DND-41 (cell line): ENCODE data around the gene PLEKHB1.

Experiments
- EZH2 ChIP-seq: IDR thresholded peaks from 3 replicates; pipeline ENCODE4 v1.6.1; 2012; ENCODE audit warnings: borderline replicate concordance, low read depth, mild to moderate bottlenecking, moderate library complexity, low read length, inconsistent platforms; ENCODE audit not compliant: severe bottlenecking
- TF ChIP-seq, protein P1 (sequence below): IDR thresholded peaks from 2 replicates; pipeline ENCODE4 v1.5.1; 2012; ENCODE audit warnings: borderline replicate concordance, low read length, moderate library complexity, mild to moderate bottlenecking; ENCODE audit not compliant: poor library complexity, severe bottlenecking; ENCODE audit errors: extremely low read depth

DNA sequence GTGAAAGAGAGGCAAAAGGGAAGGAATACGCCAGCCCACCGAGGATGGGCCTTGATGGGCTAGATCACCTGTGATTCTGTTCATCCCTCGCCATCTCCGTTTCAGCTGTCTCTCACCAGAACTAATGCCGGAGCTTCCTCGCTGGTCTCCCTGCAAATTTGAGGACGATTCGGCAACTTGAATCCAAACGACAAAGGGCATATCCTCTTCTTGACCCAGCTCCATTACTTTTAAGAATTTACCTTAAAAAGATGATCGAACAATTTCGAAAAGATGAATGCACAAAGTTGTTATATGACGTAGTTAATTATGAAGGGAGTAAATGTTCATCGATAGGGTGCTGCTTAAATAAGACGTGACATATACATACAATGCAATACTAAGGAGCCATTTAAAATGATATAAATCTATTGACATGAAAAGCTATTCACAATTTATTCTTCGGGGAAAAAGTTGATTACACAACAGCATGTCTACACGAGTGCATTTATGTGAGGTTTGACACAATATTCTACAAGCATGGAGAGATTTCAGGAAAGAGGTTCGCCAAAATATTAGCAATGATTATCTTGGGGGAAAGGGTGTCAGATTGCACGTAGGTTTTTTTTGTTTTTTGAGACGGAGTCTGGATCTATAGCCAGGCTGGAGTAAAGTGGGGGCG lies 47.5 kb upstream of the PLEKHB1 start:
- no peak for TF ChIP-seq EZH2
- TF ChIP-seq, protein P1, sequence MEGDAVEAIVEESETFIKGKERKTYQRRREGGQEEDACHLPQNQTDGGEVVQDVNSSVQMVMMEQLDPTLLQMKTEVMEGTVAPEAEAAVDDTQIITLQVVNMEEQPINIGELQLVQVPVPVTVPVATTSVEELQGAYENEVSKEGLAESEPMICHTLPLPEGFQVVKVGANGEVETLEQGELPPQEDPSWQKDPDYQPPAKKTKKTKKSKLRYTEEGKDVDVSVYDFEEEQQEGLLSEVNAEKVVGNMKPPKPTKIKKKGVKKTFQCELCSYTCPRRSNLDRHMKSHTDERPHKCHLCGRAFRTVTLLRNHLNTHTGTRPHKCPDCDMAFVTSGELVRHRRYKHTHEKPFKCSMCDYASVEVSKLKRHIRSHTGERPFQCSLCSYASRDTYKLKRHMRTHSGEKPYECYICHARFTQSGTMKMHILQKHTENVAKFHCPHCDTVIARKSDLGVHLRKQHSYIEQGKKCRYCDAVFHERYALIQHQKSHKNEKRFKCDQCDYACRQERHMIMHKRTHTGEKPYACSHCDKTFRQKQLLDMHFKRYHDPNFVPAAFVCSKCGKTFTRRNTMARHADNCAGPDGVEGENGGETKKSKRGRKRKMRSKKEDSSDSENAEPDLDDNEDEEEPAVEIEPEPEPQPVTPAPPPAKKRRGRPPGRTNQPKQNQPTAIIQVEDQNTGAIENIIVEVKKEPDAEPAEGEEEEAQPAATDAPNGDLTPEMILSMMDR, result no peak
